ENCODE results near the gene DIP2C. TPM values are rescaled to one million over a fixed set of nuclear protein-coding genes. Genes with fewer than 3 reads are reported as not detected.

The DIP2C gene
- total RNA-seq, 2 experiments from 2014 or later = 0.62 to 0.80 TPM

- Mint-ChIP-seq H3K36me3 (peaks cover 2% of the 10 kb centered on the region), H3K4me1 (ENCODE audit: low read depth) (peaks cover 6% of the 10 kb centered on the region), H3K9me3 (peaks cover 10% of the 10 kb centered on the region), H3K27me3 (no peaks in the 10 kb centered on the region), H3K27ac (no peak overlapping the region), H3K4me3 (no peak overlapping the region)
- ChIA-PET POLR2A (no interaction called here), CTCF (no interaction called here)
- DNase-seq = no peak
- intact Hi-C loops (cut with micrococcal nuclease) = no loop called here
Observed at GRCh38 chr10:478471-479245, 210.8 kb downstream of the DIP2C start.

- H3K27me3 Mint-ChIP-seq = no peaks in the 10 kb centered on the region
- H3K4me1 Mint-ChIP-seq (ENCODE audit: low read depth) = peaks cover 6% of the 10 kb centered on the region
- peaks cover 2% of the 10 kb centered on the region for H3K36me3 Mint-ChIP-seq
- no peak overlapping the region for H3K4me3 Mint-ChIP-seq
- ChIA-PET CTCF (no interaction called here), POLR2A (no interaction called here)
- no peak overlapping the region for H3K27ac Mint-ChIP-seq
- intact Hi-C loops (cut with micrococcal nuclease) = no loop called here
- H3K9me3 Mint-ChIP-seq = peaks cover 10% of the 10 kb centered on the region
- no peak for DNase-seq
Observed at GRCh38 chr10:477620-478019, 211.8 kb downstream of the DIP2C start.

GRCh38 chr10:476455-476780, 213.1 kb downstream of the DIP2C start:
- ChIA-PET POLR2A (no interaction called here), CTCF (no interaction called here)
- intact Hi-C loops (cut with micrococcal nuclease) = no loop called here
- peaks cover 12% of the 10 kb centered on the region for H3K9me3 Mint-ChIP-seq
- no peak for DNase-seq
- H3K4me3 Mint-ChIP-seq = no peak overlapping the region
- peaks cover 6% of the 10 kb centered on the region for H3K4me1 Mint-ChIP-seq (ENCODE audit: low read depth)
- no peak overlapping the region for H3K27ac Mint-ChIP-seq
- no peaks in the 10 kb centered on the region for H3K27me3 Mint-ChIP-seq
- peaks cover 2% of the 10 kb centered on the region for H3K36me3 Mint-ChIP-seq

DNA sequence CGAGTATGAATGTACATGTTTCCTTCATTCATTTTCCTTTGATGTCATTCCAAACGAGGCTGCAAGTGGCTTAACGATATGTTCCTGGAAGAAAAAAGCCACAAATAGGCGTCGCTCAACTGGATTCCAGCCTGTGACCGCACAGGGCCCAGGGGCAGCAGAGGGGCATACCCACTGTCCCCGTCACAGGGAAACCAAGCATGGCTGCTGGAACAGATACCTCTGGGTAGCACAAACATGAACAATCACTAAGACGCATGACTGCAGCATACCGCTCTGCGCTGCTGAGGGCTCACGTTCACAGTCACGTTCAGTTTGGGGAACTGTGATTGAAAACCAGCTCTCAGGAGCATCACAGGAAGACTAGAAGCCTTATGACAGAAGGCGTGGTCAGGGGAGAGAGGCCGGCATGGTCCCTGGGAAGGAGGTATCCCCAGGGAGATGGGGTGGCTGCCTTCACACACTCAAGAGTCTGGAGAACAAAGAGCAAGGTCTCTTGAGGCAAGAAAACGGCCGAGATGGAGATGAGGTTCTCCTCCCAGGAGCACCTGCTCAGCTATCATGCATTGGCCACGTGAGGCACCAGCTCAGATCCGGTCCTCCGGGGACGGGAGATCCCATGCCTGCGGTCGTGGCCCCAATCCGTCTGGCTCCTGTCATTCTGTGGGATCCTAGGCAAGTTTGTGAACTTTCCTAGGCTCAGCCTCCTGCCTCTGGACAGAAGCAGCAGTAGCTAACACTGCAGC, 213.6 kb downstream of the DIP2C start:
- CTCF ChIA-PET = no interaction called here
- no peak overlapping the region for H3K4me3 Mint-ChIP-seq
- peaks cover 8% of the 10 kb centered on the region for H3K4me1 Mint-ChIP-seq (ENCODE audit: low read depth)
- peaks cover 12% of the 10 kb centered on the region for H3K9me3 Mint-ChIP-seq
- POLR2A ChIA-PET = no interaction called here
- no peaks in the 10 kb centered on the region for H3K27me3 Mint-ChIP-seq
- H3K36me3 Mint-ChIP-seq = peaks cover 2% of the 10 kb centered on the region
- no peak overlapping the region for H3K27ac Mint-ChIP-seq
- no peak for DNase-seq
- intact Hi-C loops (cut with micrococcal nuclease) = no loop called here

GRCh38 chr10:474946-475345, 214.5 kb downstream of the DIP2C start:
- Mint-ChIP-seq H3K9me3 (peaks cover 12% of the 10 kb centered on the region), H3K27ac (no peak overlapping the region), H3K27me3 (no peaks in the 10 kb centered on the region), H3K4me1 (ENCODE audit: low read depth) (peaks cover 18% of the 10 kb centered on the region), H3K4me3 (no peak overlapping the region), H3K36me3 (peaks cover 2% of the 10 kb centered on the region)
- intact Hi-C loops (cut with micrococcal nuclease) = no loop called here
- CTCF ChIA-PET = no interaction called here
- no peak for DNase-seq
- POLR2A ChIA-PET = no interaction called here

- no peaks in the 10 kb centered on the region for H3K27me3 Mint-ChIP-seq
- H3K4me3 Mint-ChIP-seq = no peak overlapping the region
- H3K27ac Mint-ChIP-seq = no peak overlapping the region
- intact Hi-C loops (cut with micrococcal nuclease) = no loop called here
- peaks cover 2% of the 10 kb centered on the region for H3K36me3 Mint-ChIP-seq
- ChIA-PET POLR2A (no interaction called here), CTCF (no interaction called here)
- peaks cover 12% of the 10 kb centered on the region for H3K9me3 Mint-ChIP-seq
- peaks cover 23% of the 10 kb centered on the region for H3K4me1 Mint-ChIP-seq (ENCODE audit: low read depth)
- no peak for DNase-seq
Observed at GRCh38 chr10:474406-474805, 215.1 kb downstream of the DIP2C start.

DNA sequence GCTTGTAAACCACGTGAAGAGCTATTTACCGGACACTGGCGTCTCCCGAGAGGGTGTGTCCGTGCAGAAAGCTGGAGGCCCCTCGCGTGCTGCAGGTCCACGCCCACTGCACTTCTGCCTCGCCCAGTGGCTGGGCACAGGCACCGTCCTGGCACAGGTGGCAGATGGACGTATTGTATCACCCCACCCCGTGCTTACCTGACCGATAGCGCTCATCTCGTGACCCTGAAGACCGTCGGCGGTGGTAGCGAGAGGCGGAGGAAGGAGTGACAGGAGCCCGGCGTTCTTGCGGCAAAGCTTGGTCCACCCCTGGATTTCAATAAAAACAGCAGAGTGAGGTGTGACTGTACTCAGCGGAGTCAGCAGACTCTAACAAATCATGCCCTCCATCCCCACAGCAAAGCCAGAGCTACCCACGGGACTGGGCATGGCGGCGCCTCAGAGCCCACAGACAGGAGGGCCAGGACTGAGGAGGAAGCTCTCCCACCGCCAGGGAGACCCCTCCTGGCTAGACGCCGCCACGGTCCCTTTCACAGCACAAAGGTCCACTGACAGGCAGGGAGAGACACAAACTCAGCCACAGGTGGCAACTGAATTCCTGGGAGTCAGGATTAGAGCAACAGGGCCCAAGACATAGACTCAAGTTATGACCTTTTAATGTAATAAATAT, 217.1 kb downstream of the DIP2C start:
- POLR2A ChIA-PET = no interaction called here
- H3K27me3 Mint-ChIP-seq = no peaks in the 10 kb centered on the region
- CTCF ChIA-PET = no interaction called here
- peaks cover 28% of the 10 kb centered on the region for H3K4me1 Mint-ChIP-seq (ENCODE audit: low read depth)
- intact Hi-C loops (cut with micrococcal nuclease) = no loop called here
- no peak for DNase-seq
- H3K9me3 Mint-ChIP-seq = peaks cover 8% of the 10 kb centered on the region
- peaks cover 2% of the 10 kb centered on the region for H3K36me3 Mint-ChIP-seq
- H3K4me3 Mint-ChIP-seq = no peak overlapping the region
- H3K27ac Mint-ChIP-seq = no peak overlapping the region

- H3K27me3 Mint-ChIP-seq = no peaks in the 10 kb centered on the region
- H3K4me3 Mint-ChIP-seq = peak overlapping the region; percentile 53
- no peak overlapping the region for H3K27ac Mint-ChIP-seq
- ChIA-PET CTCF (no interaction called here), POLR2A (no interaction called here)
- intact Hi-C loops (cut with micrococcal nuclease) = no loop called here
- DNase-seq = peak; percentile 66
- H3K9me3 Mint-ChIP-seq = peaks cover 8% of the 10 kb centered on the region
- peaks cover 22% of the 10 kb centered on the region for H3K4me1 Mint-ChIP-seq (ENCODE audit: low read depth)
- no peaks in the 10 kb centered on the region for H3K36me3 Mint-ChIP-seq
Observed at GRCh38 chr10:470339-471003, 219.0 kb downstream of the DIP2C start.

- peaks cover 22% of the 10 kb centered on the region for H3K4me1 Mint-ChIP-seq (ENCODE audit: low read depth)
- intact Hi-C loops (cut with micrococcal nuclease) = no loop called here
Observed at GRCh38 chr10:469947-470338, 219.5 kb downstream of the DIP2C start.

GRCh38 chr10:459743-460142, 229.7 kb downstream of the DIP2C start:
- H3K4me1 Mint-ChIP-seq (ENCODE audit: low read depth) = peaks cover 6% of the 10 kb centered on the region
- no peak overlapping the region for H3K4me3 Mint-ChIP-seq
- no peaks in the 10 kb centered on the region for H3K27me3 Mint-ChIP-seq
- ChIA-PET CTCF (interaction anchor here (1.2 kb wide), 1 partner anchor 52 kb away, joined by 4 read pairs; no protein-coding TSS in a partner anchor), POLR2A (no interaction called here)
- intact Hi-C loops (cut with micrococcal nuclease) = loop anchor here (10.0 kb wide), 1 partner anchor 125 kb away; no protein-coding TSS in a partner anchor
- no peak for DNase-seq
- H3K9me3 Mint-ChIP-seq = peaks cover 2% of the 10 kb centered on the region
- H3K27ac Mint-ChIP-seq = no peak overlapping the region
- peaks cover 1% of the 10 kb centered on the region for H3K36me3 Mint-ChIP-seq

More at GRCh38 chr10:469947-470338, 219.5 kb downstream of the DIP2C start:
- Mint-ChIP-seq H3K27ac (no peak overlapping the region), H3K27me3 (no peaks in the 10 kb centered on the region), H3K9me3 (peaks cover 8% of the 10 kb centered on the region), H3K36me3 (no peaks in the 10 kb centered on the region), H3K4me3 (peak overlapping the region; percentile 53)
- no peak for DNase-seq
- ChIA-PET CTCF (no interaction called here), POLR2A (no interaction called here)

- POLR2A ChIA-PET = no interaction called here
- no peak for DNase-seq
- H3K27ac Mint-ChIP-seq = no peak overlapping the region
- intact Hi-C loops (cut with micrococcal nuclease) = loop anchor here (10.0 kb wide), 1 partner anchor 124 kb away; no protein-coding TSS in a partner anchor
- H3K27me3 Mint-ChIP-seq = no peaks in the 10 kb centered on the region
- H3K36me3 Mint-ChIP-seq = peaks cover 1% of the 10 kb centered on the region
- peaks cover 10% of the 10 kb centered on the region for H3K4me1 Mint-ChIP-seq (ENCODE audit: low read depth)
- no peak overlapping the region for H3K4me3 Mint-ChIP-seq
- H3K9me3 Mint-ChIP-seq = no peaks in the 10 kb centered on the region
- CTCF ChIA-PET = no interaction called here
Observed at GRCh38 chr10:458421-458851, 231.0 kb downstream of the DIP2C start.

DNA sequence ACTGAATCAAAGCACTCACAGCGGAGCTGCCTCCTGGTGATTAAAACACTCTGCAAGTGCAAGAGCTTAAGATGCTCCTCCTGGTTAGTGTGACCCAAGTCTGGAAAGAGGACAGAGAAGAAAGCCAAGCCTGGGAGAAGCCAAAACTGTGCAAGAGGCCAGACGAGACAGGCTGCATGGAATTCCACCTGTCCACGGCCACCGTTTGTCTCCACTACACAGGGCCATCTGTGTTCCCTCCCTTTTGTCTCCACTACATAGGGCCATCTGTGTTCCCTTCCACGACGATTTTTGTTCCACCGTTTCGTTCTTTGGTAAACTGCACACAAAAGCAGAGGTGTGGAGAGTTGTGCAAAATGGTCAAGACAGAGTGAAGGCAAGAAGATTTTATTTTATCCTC, 233.0 kb downstream of the DIP2C start:
- H3K27me3 Mint-ChIP-seq = no peaks in the 10 kb centered on the region
- no peak for DNase-seq
- H3K36me3 Mint-ChIP-seq = peaks cover under 1% of the 10 kb centered on the region
- intact Hi-C loops (cut with micrococcal nuclease) = loop anchor here (10.0 kb wide), 1 partner anchor 122 kb away; no protein-coding TSS in a partner anchor
- POLR2A ChIA-PET = no interaction called here
- no peak overlapping the region for H3K4me3 Mint-ChIP-seq
- no peak overlapping the region for H3K27ac Mint-ChIP-seq
- CTCF ChIA-PET = no interaction called here
- no peaks in the 10 kb centered on the region for H3K9me3 Mint-ChIP-seq
- peaks cover 25% of the 10 kb centered on the region for H3K4me1 Mint-ChIP-seq (ENCODE audit: low read depth)
